Left ventricle myocardium superior (tissue), 1 donor: Measurements from ENCODE around the gene PIN1. TPM values are rescaled to one million over a fixed set of nuclear protein-coding genes. Genes with fewer than 3 reads are reported as not detected.

Experiments used
- ATAC-seq: fragments of 200-7000 bp; cut with Tn5 transposase; one replicate; pipeline ENCODE4 v1.9.1; 2020; ENCODE audit warnings: mild to moderate bottlenecking, moderate library complexity
- DNase-seq: peaks from one replicate; pipeline ENCODE4 v3.0.0-alpha.2; 2020
- intact Hi-C: fragments of 100-400 bp; cut with micrococcal nuclease; formaldehyde crosslinking; loops from one replicate; pipeline ENCODE4 v1.11.0; 2022
- total RNA-seq: library from RNA; stranded (reverse); fragmentation: NEBNext Ultra II Directional; extraction: Animal tissue kit (Norgen Biotek cat#: 25700); gene quantifications from one replicate; pipeline ENCODE4 v1.2.1, GENCODE V29; 2021
- donor health status: DM: no; HTN: yes; CAD: no; lungs with severe emphysema.

Gene PIN1
- total RNA-seq, 1 donor from 2014 or later: 92.8 TPM

DNA sequence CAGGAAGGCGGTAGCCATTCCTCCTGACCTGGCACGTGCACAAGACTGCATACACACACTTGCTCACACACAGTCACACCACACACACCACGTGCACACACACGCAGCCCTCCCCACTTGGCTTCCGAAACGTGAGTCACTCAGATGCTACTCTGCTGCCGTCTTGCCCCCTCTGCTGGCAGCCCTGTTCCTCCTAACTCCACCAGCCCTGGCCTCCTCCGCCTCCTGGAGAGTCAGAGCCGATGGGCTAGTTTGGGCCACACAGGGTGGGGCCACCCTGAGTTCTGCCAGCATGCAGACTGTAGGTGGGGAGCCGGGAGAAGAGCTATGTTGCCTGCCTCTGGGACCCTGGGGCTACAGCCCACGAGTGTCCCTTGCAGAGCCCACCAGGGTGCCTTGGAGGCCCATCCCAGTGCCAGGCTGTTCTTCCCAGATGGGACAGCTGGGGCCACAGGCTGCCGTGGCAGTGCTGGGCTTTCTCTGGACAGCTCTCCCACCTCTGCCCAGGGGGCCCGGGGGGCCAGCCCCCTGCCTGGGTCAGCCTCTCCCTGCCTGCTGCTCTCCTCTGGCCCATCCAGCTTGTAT is 12.1 kb downstream of the PIN1 start:
- intact Hi-C loops: no loop called here
- peak; percentile 56 for DNase-seq
- peak; percentile 61 for ATAC-seq

DNA sequence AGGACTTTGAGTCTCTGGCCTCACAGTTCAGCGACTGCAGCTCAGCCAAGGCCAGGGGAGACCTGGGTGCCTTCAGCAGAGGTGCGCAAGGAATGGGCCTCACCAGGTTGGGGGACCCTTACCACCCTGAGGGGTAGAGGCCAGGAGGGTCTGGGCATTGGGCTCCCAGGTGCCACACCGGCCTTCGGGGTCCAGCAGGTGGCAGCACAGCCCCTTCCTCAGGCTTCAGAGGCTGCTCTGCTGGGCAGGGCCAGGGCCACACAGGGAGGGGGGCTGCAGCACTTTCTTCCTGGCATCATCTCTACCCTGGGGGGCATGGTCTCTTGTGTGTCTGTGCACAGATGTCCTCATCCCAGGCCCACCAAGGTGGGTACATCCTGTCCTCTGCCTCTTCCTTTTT is 12.9 kb downstream of the PIN1 start:
- DNase-seq: no peak
- intact Hi-C loops: no loop called here
- no peak for ATAC-seq

DNA sequence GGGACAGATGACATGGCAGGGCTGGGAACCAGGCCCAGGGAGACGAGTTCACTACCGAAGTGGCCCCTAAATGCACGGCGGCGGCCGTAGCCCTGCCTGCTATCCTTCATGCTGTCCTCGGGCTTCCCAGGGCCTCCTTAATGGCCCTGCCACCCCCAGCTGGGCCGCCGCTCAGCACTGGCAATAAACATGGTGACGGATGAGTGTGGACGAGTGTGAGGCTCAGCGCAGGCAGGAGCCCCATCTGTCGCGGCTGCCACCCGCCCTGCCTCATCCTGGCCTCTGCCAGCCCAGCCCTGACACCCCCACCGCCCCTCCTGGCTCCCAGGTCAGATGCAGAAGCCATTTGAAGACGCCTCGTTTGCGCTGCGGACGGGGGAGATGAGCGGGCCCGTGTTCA is 13.6 kb downstream of the PIN1 start:
- DNase-seq: no peak
- intact Hi-C loops: no loop called here
- no peak for ATAC-seq

DNA sequence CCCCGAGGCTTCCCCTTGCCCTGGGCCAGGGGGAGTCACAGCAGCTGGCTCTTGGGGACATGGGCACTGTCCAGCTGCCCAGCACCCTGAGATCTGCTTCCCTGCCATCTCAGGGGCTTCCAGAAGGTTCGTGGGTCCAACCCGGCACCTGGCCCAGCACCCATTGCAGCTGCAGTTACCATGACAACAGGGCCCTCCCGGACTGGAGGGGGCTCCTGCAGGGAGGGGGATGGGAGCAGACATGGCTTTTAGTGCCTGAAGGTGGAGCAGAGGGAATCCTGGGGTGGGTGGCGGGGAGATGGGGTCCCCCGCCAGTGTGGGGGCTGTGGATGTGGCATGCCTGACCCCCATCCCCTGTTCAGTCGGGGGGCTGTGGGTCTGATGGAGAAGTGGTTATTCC is 14.7 kb downstream of the PIN1 start:
- ATAC-seq (no peak), DNase-seq (no peak)
- intact Hi-C loops: no loop called here

DNA sequence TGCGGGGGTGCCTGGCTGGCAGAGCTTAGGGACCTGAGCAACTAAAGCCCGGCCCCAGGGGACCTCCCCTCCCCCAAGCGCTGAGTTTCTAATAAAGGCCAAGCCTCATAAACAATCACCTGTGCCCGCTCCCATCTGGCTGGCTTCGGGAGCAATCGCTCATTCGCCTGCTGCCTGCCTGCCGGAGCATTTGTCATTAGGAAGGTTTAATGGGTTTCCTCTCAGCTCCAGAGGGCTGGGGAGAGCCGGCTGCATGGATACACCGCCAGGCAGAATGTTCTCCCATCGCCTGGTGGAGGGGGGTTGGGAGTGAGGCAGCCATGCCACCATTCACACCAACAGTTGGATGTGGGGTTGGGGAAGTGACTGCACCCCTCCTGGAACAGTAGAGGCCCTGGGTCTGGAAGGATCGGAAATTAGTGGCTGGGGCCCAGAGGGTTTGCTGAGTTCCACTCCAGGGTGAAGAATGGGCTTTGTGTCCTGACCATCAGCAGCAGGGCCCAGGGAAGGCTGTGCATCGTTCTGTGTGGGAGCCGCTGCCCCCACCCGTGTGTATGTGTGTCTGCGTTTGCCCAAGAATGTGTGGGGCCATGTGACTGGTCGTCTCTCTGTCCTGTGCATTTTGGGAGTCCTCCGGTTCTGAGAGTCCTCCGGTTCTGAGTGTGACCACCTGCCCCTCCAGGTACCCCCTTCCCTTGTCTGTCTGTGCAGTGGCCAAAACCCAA is 15.3 kb downstream of the PIN1 start:
- ATAC-seq (no peak), DNase-seq (no peak)
- intact Hi-C loops: no loop called here

DNA sequence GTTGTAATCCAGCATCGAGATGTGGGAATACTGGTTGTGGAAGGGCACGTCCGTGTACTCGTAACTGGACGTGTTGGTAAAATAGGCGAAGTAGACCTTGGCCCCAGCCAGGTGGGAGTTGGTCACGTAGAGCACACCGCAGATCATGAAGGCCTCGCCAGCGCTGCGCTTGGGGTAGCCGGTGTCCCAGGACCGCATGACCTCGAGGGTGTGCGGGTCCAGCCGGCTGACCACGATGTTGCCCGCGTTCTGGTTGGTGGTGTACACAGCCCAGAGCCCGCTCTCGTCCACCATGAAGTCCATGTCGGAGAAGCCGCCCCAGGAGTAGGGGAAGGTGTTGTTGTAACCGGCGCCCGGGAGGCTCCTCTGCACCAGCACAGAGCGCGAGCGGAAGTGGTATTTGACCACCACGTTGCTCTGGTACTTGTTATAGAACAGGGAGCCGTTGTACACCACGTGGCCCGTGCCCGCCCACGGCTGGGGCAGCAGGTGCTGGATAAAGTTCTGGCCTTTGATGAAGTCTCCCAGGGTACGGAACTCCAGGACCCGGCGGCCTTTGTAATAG is 19.2 kb downstream of the PIN1 start:
- intact Hi-C loops: no loop called here
- no peak for DNase-seq
- no peak for ATAC-seq

DNA sequence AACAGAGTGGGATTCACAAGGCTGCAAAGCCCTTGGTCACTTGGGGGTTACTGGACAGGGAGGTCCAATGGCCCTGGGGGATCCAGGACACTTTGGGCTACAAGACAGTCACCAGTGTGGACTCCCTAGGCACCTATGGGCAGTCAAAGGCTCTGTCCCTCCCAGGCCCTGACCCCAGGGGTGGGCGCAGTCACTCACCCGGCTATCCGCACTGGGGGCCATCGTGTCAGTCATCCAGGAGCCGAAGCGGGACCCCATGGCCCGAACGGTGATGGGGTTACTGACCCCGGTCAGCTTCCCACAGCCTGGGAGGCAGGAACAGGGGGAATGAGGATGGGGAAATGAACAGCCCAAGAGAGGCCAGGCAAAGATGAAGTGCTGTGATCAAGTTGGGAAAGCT is 21.5 kb downstream of the PIN1 start:
- no peak for DNase-seq
- no peak for ATAC-seq
- intact Hi-C loops: no loop called here

DNA sequence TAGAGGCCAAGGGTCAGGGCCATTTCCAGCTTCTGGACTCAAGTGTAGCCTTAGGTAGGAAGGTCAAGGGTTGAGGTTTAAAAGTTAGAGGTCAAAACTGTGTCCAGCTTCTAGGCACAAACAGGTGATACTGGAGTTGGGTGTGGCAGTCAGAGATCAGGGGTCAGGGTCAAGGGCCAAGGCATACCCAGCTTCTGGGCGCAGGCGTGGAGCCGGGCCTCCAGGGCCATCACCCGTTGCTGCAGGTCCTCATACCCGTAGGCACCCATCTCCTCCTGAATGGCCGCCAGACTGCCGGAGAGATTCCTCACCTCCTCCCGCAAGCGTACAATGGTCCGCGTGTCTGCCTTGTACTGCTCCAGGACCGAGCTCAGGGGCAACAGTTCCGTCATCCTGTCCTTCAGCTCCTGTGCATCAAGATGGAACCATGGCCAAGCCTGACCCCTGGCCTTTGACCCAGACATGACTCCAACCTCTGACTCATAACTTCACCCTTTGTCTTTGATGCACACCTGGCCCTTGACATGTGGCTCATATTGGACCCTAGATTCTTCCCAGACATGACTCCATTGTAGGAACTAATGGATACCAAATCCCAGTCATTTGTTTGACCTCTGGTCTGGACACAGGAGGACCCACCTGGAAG is 22.1 kb downstream of the PIN1 start:
- DNase-seq: no peak
- intact Hi-C loops: no loop called here
- ATAC-seq: no peak

DNA sequence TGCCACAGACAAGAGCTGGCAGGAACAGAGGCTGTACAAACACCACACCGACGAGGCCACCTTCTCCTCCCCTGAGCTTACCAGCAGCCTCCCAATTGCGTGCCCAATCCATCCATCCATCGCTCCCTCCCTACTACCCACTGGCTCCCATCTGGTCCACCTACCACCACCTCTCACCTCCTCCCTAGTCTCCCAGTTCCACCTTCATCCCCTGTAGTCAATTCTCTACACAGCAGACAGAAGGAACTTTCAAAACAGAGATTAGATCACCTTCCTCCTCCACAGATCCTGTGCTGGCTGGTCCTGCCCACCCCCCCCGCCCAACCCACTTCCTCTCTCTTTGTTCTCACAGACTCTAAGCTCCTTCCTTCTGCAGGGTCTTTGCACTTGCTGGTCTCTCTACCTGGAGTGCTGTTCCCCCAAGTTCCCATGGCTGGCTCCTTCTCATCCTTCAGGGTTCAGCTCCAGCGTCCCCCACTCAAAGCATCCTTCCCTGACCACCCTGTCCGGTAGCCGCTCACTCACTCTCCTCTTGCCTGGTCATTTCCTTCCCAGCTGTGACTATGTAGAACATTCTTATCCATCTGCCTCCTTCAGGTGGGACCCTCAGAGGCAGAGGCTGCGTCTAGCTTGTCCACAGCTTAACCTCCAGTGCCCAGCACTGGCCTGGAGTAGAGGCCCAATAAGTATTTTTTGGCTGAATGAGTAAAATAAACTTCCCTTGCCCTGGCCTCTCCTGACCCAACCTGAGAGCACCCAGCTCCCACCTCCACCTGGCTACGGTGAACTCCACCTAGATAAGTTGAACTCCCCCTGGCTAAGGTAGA is 23.0 kb downstream of the PIN1 start:
- ATAC-seq (no peak), DNase-seq (no peak)
- intact Hi-C loops: no loop called here

DNA sequence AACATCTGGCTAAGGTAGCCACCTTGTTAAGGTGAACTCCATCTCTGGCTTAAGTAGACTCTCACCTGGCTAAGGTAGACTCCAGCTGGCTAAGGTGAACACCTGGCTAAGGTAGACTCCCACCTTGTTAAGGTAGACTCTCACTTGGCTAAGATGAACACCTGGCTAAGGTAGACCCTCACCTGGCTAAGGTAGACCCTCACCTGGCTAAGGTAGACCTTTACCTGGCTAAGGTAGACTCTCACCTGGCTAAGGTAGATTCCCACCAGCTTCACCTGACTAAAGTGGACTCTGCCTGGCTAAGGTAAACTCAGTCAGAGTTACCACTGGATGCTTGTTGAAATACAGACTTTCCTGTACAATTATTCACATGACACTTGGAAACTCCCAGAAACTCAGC is 23.6 kb downstream of the PIN1 start:
- no peak for ATAC-seq
- DNase-seq: no peak
- intact Hi-C loops: no loop called here

DNA sequence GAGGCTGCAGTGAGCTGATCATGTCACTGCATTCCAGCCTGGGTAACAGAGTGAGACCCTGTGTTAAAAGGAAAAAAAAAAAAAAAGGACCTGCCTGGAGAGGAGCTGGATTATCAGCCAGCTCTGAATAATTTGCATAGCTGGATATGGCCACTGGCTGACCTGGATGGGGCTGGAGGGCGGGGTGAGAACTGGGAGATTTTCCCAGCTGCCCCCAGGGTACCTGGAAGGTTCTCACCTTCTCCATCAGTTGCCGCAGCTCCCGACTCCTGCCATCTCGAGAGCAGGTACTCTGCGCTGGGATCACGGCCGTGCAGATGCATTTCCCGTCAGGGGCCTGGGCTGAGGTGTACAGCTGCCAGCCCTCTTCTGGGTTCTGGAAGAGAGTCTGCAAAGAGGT is 25.3 kb downstream of the PIN1 start:
- DNase-seq (no peak), ATAC-seq (no peak)
- intact Hi-C loops: no loop called here

DNA sequence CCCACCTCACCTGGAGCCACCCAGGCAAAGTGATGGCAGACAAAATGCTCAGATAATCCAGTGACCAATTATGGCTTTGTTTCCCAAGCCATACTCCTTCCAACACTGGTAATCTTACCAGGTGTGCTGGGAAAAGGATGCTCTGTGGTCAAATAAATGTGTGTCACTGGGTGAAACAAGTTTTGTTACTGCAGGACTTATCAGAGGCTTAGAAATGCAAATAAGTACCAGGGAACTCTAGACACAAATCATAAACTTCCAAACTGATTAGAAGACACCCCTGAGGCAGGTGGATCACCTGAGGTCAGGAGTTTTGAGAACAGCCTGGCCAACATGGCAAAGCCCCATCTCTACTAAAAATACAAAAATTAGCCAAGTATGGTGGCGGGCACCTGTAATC is 26.4 kb downstream of the PIN1 start:
- no peak for ATAC-seq
- no peak for DNase-seq
- intact Hi-C loops: no loop called here

DNA sequence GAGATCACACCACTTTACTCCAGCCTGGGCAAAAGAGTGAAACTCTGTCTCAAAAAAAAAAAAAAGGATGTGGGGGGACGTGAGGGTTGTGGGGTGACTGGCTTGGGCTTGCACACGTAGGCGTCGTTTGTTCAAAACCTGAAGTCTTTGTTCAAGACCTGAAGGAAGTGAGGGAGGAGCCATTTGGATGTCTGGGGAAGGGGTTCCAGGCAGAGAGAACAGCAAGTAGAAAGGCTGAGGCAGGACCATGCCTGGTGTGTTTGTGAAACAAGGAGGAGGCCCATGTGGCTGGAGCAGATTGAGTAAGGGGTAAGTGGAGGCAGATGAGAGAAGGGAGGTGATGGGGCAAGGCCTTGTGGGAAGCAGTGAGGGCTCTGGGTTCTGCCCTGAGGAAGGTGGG is 27.8 kb downstream of the PIN1 start:
- ATAC-seq: no peak
- intact Hi-C loops: no loop called here
- no peak for DNase-seq

DNA sequence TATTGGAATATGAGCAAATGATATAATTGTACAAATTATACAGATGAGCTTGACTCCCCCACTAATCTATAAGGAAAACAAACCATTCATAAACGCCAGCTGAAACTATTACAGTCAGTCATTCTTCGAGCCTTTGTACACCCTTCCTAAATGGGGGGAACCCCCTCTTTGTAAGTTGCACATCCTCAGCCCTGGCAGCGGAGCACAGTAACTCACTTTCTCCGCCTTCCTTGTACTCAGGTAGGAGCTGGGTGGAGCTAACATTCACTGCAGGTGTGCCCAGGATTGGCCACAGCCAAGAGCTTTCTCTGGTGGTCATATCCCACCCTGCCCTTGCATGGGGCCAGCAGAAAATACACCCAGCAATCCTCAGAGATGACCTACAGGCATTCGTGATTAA is 28.6 kb downstream of the PIN1 start:
- no peak for DNase-seq
- intact Hi-C loops: no loop called here
- ATAC-seq: no peak

DNA sequence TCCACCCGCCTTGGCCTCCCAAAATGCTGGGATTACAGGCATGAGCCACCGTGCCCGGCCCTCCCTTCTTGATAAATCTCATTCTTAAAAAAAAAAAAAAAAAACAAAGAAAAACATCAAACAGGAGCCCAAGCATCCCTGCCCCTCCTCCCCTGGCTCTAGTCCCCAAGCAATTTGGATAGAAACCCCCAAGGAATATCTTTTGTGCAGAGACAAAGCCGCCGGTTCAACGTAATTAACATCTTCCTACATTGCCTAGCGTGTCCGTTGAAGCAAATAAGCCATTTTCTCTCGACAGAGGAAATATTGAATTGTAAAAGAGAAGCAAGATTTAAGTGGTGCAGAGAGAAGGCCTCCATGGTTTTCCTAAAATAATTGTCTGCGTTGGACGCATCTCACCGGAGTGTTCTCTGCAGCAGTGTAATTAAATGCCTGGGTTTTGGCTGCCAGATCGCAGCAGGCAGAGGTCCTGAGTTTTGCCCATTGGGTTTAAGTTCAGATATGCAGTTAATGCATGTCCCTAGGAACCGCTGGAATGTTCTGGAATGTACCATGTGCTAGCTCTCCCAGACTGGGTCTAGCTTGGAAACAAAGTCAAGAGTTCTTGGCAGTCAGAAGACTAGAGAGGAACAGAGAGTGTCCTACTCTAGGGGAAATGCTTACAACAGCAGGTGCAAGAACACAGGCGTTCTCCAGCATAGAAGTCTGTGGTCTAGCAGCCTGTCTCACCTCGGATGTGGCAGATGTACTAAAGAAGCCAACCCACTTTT is 30.8 kb downstream of the PIN1 start:
- no peak for DNase-seq
- ATAC-seq: no peak
- intact Hi-C loops: no loop called here

DNA sequence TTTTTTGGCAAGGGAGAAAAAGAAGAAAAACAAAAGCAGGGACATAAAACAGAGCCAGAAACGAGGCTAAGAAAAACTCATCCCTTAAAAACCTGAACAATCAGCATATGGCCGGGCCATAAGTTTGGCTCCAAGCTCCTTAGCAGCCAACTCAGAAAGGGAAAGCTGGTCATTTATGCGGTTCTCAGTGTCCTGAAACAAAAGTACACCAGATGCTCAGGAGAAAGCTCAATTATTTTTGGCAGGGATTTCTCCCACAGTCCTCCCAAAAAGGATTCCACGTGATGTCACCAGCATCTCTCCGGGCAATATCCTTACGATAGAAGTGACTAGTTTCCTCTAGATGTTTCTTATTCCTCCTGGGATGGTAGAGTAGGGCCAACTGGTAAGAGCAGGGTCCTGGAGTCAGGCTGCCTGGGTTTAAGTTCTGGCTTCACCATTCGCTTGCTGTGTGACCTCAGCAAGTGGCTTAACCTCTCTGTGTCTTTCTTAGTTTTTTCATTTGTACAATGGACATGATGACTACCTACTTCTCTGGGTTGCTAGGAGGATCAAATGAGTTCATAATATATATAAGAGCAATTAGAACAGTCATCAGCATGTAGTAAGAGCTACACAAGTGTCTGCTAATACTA is 34.0 kb downstream of the PIN1 start:
- ATAC-seq (no peak), DNase-seq (no peak)
- intact Hi-C loops: no loop called here

DNA sequence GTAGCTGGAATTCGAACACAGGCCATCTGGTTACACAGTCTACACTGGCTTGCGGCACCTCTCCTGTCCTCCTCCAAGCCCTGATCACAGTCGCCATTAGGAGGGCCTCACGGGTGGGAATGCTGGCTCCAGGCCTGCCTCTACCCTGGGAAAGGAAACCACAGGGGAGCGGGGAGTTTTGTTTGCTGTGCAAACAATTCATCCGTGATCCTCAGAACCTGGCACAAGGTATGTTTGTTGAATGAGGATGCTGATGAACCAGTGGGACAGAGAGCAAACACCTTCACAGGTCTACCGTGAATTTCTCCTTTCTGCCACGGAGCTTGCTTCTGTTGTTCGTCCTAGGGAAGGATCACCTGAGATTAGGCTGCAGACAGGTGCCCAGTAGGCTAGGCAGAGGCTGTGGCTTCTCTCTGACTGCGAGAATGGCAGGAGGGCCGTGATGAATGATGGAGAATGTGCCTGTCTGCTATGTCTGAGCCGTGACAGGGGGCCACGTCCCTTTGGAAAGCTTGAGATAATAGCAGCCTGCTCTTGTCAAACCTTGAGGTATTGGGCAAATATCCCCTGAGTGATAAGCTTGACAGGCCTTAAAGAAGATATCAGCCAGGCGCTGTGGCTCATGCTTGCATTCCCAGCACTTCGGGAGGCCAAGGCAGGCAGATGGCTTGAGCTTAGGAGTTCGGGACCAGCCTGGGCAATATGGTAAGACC is 36.7 kb downstream of the PIN1 start:
- intact Hi-C loops: no loop called here
- DNase-seq (no peak), ATAC-seq (no peak)

DNA sequence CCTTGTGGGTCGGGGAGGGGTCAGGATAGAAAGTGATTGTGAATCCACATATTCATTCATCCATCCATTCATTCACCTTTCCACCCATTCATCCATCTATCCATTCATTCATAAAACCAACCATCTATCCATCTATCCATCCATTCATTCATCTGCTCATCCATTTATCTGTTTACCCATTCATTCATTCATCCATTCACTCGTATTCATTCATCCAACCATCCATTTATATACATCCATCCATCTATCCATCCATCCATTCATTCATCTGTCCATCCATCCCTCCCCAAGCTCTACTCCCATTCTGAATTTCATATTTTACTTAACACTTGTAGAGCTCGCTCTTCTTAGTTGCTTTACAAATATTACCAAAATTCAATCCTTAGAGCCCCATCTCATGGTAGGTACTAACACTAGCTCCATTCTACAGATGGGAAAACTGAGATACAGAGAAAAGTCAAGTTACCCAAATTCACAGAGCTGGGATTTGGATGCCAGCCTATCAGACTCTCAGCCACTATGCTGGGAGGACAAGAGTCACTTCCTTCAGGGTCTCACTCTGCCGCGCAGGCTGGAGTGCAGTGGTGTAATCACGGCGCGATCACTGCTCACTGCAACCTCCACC is 37.6 kb downstream of the PIN1 start:
- DNase-seq (no peak), ATAC-seq (no peak)
- intact Hi-C loops: no loop called here
